G401.6 (cell line): Measurements from ENCODE around the gene SFMBT2.
"Not testable (repeated sequence)": the region's sequence is repeated elsewhere in the genome, so short reads cannot be mapped to it uniquely, and the experiment has no call there.

Source experiments
- FAIRE-seq: peaks from 2 replicates; lab custom pipeline; 2012; peaks lifted over from hg19 to GRCh38; lab: Jason Lieb, UNC

SFMBT2 gene

DNA sequence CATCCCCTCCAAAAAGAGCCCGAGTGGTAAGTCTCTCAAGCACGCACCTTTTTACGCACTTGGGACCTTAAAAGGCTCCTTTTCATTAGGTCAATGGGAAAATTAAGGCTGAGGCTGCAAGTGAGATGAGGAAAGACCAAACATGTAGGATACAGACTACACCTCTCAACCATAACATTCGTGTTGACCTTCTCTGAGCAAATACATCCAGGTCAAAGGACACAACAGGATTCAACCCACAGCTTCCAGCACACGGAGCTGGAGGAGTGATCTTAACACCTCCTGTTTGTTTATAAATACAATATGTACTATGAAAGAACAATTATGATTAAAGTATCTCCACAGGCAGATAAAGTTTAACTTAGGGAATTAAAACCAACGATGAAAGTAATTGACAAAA lies 9.7 kb downstream of the SFMBT2 start:
- FAIRE-seq = no peak

DNA sequence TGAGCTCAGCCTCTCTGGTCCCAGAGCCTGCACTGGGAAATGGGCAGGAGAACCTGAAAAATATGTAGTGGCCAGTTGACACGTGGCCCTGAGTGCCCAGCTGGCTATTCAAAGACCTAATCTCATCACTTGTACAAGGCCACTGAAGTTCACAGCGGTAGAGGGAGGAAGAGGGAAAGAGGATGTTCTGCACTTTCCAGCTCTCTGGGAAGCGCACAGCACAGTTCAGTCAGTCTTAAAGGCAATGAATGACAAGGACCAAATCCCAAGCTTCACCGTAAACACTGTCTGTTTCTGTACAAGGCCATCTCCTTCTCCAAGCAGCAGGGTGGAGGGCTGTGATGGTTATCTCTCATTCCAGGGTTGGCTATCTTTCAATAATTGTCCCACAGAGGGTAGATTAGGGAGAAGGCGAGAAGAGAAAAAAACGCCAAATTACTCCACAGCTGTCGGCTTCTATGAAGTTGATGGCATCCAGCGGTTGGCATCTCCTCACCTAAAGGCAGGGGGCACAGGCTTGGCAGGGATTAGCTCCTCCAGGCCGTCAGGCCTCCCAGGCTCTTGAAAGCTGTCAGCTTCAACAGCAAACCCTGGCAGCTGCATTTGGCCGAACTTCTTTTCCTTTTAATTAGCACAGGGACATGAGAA lies 10.6 kb downstream of the SFMBT2 start:
- FAIRE-seq = no peak

DNA sequence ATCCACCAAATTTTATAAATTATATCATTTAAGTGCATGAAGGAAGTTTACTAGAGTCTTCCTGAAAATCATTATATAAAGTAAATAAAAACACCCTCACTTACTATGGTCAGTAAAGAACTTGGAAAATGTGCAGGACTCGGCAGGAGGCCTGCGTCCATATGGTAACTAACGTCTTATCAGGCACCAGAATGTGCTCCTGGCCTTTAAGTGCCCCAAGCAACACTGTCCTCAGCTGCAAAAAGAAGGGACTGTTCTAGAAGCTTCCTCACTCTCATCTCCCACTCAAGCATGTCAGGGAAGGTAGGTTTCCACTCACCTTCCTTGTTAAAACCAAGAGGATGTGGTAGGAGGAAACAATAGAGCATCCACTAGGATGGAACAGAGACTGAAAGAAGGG lies 11.3 kb downstream of the SFMBT2 start:
- no peak for FAIRE-seq

DNA sequence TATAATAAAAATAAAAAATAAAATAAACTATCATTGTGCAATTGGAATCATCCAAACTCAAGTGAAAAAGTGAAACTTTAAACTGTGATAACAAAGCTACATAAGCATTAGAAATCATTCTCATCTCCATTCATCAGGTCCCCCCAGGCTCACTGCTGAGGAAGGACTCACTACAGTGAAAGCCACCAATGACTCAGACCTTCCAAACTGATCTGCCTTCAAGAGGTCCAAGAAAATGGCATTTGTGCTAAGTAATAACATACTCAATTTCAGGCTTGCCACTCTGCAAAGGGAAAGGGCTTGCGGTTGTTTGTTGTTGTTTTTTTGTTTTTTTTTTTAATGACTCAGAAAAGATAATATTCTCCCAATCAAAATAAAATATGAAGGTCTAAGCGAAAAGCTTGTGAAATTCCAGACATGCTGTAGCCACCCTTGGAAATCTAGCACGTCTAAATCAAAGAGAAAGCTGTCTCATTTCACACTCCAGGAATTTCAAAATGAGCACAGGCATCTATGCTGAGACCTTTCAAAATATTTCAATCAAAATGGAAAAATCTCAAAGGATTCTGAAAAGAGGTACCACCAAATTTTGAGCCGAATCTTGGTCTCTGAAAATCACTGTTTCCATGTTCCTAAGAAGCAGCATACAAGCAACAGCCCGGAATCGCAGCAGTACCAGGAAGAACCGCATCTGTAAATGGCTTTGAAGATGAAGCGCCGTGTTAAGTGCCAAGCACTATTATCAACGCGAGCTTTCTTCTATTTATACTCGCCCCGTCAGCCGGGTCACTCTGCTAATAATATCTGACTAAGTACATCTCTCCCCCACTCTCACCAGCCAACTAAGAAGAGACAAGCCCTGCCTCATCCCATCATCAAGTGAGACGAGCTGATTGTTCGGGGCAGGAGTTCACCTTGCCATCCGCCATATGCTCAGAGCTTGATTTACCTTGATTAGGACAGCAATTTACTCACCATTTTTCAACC lies 13.5 kb downstream of the SFMBT2 start:
- FAIRE-seq = no peak

DNA sequence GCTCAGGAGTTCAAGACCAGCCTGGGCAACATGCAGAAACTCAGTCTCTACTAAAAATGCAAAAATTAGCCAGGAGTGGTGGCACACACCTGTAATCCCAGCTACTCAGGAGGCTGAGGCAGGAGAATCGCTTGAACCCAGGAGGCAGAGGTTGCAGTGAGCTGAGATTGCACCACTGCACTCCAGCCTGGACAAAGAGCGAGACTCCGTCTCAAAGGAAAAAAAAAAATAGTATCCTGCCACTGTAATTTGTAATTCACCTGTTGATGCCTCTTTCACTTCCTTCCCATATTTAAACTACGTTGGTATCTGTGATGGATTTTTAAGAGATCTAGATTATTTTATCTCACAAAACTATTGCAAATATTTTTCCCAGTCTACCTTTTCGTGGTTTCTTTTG lies 18.5 kb downstream of the SFMBT2 start:
- FAIRE-seq = not testable (repeated sequence)

DNA sequence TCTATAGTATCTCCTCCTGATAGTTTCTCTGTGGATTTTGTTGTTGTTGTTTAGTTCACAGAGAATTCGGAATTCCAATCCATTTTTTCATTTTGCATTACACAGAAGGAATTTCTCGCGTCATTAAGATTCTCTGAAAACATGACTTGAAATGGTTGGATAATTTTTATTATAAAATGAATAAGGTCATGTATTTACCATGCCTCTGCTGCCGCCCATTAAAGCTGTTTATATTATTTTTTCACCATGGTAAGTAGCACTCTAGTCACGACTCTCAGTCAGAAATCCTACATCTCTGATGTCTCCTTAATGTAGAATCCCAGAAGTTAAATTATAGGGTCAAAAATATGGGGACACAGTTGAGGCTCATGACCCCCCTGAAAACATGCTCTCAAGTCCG lies 19.1 kb downstream of the SFMBT2 start:
- no peak for FAIRE-seq

DNA sequence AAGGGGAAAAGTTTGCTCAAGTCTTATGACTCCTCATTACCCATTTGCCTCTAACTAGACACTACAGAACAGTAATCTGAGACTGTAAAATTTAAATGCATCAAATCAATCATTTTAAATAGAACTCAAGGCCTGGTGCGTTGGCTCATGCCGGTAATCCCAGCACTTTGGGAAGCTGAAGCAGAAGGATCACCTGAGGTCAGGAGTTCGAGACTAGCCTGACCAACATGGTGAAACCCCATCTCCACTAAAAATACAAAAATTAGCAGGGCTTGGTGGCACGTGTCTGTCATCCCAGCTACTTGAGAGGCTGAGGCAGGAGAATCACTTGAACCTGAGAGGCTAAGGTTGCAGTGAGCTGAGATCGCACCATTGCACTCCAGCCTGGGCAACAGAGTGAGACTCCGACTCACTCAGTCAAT lies 20.1 kb downstream of the SFMBT2 start:
- FAIRE-seq = not testable (repeated sequence)

DNA sequence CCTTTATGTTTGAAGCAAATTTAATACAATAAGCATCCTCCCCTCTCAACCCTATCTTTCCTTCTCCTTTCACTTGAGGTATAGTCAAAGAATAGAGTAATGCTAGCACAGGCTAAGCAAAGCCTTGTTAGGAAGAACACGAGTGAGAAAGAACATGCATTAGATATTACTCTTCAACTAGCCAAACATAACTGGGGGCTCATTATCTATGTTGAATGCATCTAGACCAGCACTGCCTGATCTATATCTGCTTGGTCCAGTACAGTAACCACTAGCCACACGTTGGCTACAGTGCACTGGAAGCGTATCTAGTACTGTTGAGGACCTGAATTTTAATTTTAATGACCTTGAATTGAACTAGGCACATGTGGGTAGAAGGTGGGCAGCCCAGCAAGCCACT lies 21.0 kb downstream of the SFMBT2 start:
- no peak for FAIRE-seq

DNA sequence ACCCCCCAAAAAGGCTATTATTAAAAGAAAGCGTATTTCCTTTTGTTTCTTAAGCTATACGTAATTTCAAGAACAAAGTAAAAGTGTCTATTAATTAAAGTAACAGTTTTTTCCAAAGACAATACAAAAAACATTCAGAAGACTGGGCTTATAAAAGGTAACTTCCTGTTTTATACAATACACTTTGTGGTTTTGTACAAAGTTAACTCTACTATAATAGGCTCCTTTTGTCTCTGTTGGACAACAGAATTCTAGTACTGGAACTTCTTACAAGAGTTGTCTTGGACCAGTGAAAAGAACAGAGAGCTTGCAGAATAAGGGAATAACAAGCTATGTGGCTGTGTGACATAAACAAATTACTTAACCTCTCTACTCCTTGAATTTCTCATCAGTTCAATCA lies 21.5 kb downstream of the SFMBT2 start:
- FAIRE-seq = no peak

DNA sequence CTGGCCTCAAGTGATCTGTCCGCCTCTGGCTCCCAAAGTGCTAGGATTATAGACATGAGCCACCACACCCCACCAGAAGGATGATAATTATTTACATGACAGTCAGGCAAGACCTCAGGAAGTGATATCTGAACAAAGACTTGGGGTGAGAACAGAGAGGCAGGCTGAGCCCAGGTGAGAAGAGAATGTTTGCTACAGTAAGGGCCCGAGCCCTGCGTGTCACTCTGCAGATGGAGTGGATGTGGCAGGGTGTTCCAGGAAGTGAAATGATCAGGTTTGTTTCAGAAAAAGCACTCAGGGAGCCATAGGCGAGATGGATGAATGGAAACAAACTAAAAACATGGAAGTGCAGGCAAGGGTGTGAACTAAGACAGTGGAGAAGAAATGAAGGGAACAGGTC lies 22.2 kb downstream of the SFMBT2 start:
- FAIRE-seq = no peak

DNA sequence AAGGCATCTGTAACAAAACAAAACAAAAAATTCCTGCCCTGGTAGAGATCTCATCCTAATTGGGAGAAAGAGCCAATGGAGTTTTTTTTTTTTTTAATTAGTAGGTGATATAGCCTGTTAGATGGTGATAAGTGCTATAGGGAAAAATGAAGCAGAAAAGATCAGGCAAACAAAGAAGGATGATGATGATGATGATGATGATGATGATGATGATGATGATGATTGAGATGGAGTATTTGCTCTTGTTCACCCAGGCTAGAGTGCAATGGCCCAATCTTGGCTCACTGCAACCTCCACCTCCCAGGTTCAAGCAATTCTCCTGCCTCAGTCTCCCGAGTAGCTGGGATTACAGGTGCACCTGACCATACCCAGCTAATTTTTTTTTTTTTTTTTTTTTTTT lies 22.7 kb downstream of the SFMBT2 start:
- not testable (repeated sequence) for FAIRE-seq

DNA sequence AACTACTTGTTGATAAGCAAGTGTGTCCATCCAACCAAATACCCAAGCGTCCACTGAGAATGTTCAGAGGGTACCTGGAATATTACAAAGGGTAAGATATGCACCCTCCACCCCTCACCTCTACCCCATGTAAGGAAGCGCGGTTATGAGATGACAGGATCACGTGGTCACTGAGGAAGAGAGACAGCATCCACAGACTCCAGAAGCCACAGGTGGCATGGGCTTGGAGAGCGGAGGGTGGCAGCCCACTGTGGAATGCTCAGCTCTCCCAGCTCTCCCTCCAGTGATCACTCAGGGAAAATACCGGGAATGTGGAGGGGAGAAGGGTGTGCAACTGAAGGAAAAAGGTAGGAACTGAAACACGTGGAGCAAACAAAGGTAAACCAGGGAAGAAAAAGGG lies 25.7 kb downstream of the SFMBT2 start:
- FAIRE-seq = no peak

DNA sequence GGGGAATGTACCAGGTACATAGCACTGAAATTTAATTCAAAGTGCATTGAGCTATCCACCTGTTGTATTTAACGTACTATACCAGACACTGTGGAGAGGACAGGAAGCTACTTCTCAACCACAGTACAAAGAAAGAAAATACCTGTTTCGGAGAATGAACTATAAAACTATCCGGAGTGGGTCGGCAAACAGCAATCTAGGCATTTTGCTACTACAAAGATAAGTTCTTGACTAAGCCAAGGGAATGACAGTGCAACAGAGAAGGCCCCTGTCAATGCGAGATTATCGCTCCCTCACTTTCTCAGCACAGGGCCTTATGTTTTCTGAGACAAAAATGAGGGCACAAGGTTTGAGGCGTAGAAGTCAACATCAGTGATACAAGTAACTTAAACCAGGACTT lies 27.4 kb downstream of the SFMBT2 start:
- FAIRE-seq = no peak

DNA sequence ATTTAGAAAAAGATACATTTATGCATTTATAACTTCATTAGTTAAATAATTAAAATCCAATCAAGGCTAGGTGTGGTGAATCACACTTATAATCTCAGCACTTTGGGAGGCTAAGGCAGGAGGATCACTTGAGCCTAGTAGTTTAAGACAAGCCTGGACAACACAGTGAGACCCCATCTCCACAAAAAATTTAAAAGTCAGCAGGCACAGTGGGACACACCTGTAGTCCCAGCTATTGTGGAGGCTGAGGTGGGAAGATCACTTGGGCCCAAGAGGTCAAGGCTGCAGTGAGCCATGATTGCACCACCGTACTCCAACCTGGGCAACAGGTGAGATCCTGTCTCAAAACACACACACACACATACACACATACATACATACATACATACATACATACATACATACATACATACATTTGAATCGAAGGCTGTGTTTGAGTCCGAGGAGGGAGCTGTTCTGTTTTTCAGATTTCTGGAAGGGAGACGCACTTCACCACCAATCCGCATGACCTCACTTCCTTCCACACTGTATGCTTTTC lies 30.1 kb downstream of the SFMBT2 start:
- FAIRE-seq = no peak

DNA sequence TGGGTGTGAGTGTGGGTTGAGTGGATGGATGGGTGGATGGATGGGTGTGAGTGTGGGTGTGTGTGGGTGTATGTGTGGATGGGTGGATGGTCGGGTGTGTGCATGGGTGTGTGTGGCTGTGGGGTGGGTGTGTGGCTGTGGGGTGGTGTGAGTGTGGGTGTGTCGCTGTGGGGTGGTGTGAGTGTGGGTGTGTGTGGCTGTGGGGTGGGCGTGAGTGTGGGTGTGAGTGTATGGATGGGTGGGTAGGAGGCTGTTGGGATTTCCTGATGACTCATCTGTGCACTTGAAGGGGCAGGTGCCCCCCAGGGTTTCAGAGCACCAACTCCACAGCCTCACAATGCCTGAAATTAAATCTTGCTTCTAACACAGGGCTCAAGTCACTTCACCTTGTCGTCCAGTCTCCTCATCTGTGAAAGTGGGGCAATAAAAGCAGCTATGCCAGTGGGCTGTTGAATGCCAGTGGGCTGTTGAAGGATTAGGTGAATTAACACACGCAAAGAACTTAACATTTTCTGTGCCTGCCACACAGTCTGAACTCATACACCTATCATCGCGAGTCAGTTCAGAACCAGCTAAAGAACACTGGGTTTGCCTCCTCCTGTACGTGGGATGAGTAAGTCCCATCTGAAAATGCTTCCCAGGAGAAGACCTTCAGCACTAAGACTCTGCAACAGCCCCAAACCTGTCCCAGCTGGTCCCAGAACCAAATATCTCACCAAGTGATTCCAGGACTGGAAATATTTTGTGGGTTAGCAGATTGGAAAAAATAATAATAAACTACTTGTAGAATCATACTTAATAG lies 32.0 kb downstream of the SFMBT2 start:
- no peak for FAIRE-seq

DNA sequence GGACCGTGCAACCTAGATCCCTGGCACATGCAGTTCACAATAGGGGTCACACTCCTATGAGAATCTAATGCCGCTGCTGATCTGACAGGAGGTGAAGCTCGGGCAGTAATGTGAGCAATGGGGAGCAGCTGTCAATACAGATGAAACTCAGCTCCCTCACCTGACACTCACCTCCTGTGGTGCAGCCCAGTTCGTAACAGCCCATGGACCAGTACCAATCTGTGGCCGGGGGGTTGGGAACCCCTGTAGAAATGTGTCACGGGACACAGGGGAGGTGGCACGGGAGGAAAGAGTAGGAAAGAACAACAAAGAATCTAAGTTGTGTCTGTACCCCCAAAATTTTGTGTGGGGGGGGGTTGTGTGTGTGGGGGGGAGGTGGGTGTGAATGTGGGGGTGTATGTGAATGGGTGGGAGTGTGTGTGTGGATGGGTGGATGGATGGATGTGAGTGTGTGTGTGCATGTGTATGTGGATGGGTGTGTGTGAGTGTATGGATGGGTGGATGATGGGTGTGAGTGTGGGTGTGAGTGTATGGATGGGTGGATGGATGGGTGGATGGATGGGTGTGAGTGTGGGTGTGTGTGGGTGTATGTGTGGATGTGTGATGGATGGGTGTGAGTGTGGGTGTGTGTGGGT lies 33.1 kb downstream of the SFMBT2 start:
- no peak for FAIRE-seq

DNA sequence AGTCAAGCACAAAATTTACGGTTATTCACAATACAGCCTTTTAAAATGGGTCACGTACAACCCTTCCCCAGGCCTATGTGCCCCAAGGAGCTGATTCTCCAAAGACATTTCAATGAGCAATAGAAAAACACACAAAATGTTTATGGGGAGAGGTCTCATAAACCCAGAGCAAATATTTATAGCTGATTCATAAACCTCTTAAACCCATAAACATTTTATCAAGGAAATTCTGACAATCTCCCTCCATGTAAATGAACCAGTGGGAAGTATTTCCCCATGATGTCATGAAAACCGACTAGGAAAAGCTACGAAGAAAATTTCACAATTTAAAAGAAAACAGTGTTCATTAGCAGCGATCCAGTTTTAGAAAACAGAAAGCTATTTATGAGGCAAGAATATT lies 36.0 kb downstream of the SFMBT2 start:
- no peak for FAIRE-seq

DNA sequence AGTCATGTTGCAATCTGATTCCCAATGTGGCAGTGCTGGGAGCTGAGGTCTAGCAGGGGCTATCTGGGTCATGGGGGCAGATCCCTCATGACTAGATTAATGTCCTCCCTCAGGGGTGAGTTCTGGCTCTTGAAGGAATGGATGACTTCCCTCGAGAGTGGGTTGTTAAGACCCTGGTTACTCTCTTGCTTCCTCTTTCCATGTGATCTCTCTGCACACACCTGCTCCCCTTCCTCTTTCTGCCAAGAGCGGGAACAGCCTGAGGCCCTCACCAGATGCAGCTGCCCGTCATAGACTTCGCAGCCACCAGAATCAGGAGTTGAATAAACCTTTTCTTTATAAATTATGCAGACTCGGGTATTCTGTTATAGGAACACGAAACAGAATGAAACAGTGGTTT lies 37.8 kb downstream of the SFMBT2 start:
- no peak for FAIRE-seq

DNA sequence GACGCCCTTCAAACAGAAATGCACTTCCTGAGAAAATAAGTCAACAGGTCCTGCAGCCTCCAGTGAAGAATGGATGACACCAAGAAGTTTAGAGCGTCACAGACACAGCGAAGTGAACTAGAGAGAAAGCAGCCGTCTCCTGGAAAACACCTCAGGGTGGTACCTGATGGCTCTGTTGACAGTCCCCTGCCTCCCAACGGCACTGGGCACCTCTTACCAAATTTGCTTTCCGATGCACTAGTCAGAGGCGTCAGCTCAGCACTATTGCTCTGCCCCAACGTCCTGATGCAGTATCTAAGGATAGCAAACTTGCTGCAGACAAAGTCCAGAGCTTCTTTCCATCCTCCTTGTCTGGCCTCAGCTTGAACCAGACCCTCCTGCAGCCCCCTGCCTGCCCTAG lies 38.3 kb downstream of the SFMBT2 start:
- no peak for FAIRE-seq

DNA sequence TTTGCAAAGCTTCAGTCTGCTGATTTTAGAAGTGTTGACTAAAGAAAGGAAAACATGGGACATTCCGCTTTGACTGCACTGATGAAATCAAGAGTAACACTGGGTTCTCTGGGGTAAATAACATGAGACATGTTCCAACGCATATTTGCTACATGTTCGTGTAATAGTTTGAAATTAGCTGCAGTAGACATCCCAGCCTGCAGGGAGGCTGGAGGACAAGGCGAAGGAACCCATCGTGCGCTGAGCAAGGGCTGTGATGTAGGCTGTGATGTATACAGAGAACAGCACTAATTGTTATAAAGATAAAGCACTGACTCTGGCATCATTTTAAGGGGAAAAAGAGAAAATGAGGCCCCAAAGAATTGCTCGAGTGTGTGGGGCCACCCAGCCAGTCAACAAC lies 40.3 kb downstream of the SFMBT2 start:
- no peak for FAIRE-seq

DNA sequence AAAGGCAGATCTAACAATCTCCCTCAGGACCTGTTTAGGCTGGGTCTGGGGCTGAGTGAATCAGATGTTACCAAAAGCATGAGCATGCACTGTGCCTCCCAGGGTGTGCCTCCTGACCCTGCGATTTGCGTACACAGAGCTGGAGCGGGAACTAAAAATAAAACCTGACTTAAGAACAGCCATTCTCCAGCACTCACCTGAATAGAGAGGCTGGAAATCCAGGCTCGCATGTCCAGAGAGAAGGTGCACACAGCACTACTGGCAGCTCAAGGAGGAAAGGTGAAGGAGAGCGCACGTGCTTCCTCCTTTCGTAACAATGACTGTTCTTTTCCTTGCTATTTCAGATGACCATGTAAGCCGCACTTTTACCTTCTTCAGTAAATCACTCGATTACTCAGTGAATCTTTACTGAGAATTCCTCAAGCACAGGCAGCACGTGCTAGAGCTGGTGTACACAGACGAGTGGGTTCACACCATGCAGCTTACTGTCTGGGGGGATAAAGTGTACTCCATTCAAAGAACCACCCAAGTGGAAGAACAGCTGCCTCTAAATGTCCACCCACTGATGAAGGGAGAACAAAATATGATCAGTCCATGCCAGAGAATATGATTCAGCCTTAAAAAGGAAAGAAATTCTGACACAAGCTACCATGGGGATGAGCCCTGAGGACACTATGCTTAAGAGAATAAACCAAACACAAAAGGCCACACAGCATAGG lies 45.6 kb downstream of the SFMBT2 start:
- no peak for FAIRE-seq
